ENCODE measurements around the gene FGF1.

The FGF1 gene

GRCh38 chr5:142640316-142641005 is 45.4 kb downstream of the FGF1 start:
- TF ChIP-seq CTCF (IDR thresholded peaks at IDR 0.05), result no peak
- Histone ChIP-seq H3K27me3 (ENCODE audit: control insufficient read depth, insufficient read depth, low read length) (no peaks in the 10 kb centered on the region), H3K4me1 (peaks cover 63% of the 10 kb centered on the region), H3K27ac (no peak overlapping the region), H3K79me2 (no peaks in the 10 kb centered on the region), H3K9me3 (ENCODE audit: control insufficient read depth, low read length) (no peaks in the 10 kb centered on the region), H2AFZ (peak overlapping the region; percentile 14), H3K4me2 (ENCODE audit: low read length) (no peak overlapping the region), H3K36me3 (ENCODE audit: control insufficient read depth, insufficient read depth, low read length) (no peaks in the 10 kb centered on the region), H3K4me3 (ENCODE audit: low read depth, low read length) (no peak overlapping the region), H3K9ac (no peak overlapping the region)

DNA sequence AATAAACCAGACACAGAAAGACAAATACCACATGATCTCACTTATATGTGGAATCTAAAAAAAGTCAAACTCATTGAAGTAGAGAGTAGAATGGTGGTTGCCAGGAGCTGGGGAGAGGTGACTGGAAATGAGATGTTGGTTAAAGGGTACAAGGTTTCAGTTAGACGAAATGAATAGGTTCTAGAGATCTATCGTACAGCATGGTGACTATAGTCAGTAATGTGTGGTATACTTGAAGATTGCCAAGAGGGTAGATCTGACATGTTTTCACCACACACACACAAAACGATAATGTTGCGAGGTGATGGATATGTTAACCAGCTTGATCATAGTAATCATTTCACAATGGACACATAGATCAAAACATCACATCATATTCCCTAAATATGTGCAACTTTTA is 46.4 kb downstream of the FGF1 start:
- H3K4me3 ChIP-seq (ENCODE audit: low read depth, low read length), result no peak overlapping the region
- H3K9ac ChIP-seq, result no peak overlapping the region
- H3K27me3 ChIP-seq (ENCODE audit: control insufficient read depth, insufficient read depth, low read length), result no peaks in the 10 kb centered on the region
- no peaks in the 10 kb centered on the region for H3K79me2 ChIP-seq
- no peak overlapping the region for H3K4me2 ChIP-seq (ENCODE audit: low read length)
- TF ChIP-seq CTCF (IDR thresholded peaks at IDR 0.05), result no peak
- H2AFZ ChIP-seq, result no peak overlapping the region
- H3K27ac ChIP-seq, result no peak overlapping the region
- no peaks in the 10 kb centered on the region for H3K36me3 ChIP-seq (ENCODE audit: control insufficient read depth, insufficient read depth, low read length)
- H3K9me3 ChIP-seq (ENCODE audit: control insufficient read depth, low read length), result no peaks in the 10 kb centered on the region
- H3K4me1 ChIP-seq, result peaks cover 68% of the 10 kb centered on the region

GRCh38 chr5:142637871-142638270 is 48.0 kb downstream of the FGF1 start:
- no peak overlapping the region for H3K9ac ChIP-seq
- peak overlapping the region; percentile 98 for H3K27ac ChIP-seq
- no peaks in the 10 kb centered on the region for H3K36me3 ChIP-seq (ENCODE audit: control insufficient read depth, insufficient read depth, low read length)
- TF ChIP-seq CTCF (IDR thresholded peaks at IDR 0.05), result no peak
- H3K4me2 ChIP-seq (ENCODE audit: low read length), result no peak overlapping the region
- H3K79me2 ChIP-seq, result no peaks in the 10 kb centered on the region
- peaks cover 67% of the 10 kb centered on the region for H3K4me1 ChIP-seq
- H2AFZ ChIP-seq, result peak overlapping the region; percentile 41
- no peaks in the 10 kb centered on the region for H3K27me3 ChIP-seq (ENCODE audit: control insufficient read depth, insufficient read depth, low read length)
- no peak overlapping the region for H3K4me3 ChIP-seq (ENCODE audit: low read depth, low read length)
- H3K9me3 ChIP-seq (ENCODE audit: control insufficient read depth, low read length), result no peaks in the 10 kb centered on the region

DNA sequence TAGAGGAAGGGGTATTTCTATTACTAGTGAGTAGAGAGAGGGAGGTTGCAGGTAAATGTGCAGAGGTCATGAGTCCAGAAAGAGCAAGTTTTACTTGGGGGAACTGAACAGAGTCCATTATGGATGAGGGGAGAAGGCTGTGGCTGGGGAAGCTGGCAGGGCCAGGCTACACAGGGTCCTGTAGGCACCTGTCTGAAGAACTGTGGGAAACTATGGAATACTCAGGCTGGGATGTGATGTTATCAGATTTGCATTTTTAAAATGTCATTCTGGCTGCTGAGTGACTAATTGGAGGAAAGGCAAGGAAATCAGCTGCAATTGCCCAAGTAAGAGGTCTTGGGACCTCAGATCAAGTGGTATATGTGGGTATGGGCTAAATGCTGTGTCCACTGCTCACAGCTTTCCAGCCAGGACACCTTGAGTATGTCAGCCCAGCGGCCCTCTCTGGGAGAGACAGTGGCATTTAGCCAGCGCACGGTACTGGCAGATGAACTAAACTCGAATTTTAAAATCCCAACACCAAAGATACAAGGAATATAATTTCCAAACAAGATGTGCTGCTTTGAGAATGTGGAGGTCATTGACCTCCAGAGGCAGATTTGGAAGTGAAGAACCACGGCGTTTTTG is 49.1 kb downstream of the FGF1 start:
- Histone ChIP-seq H3K4me3 (ENCODE audit: low read depth, low read length) (peak overlapping the region; percentile 23), H3K9me3 (ENCODE audit: control insufficient read depth, low read length) (no peaks in the 10 kb centered on the region), H3K79me2 (no peaks in the 10 kb centered on the region), H3K9ac (no peak overlapping the region), H3K4me1 (peaks cover 65% of the 10 kb centered on the region), H2AFZ (peak overlapping the region; percentile 75), H3K36me3 (ENCODE audit: control insufficient read depth, insufficient read depth, low read length) (no peaks in the 10 kb centered on the region), H3K4me2 (ENCODE audit: low read length) (peak overlapping the region; percentile 56), H3K27ac (peak overlapping the region; percentile 98), H3K27me3 (ENCODE audit: control insufficient read depth, insufficient read depth, low read length) (no peaks in the 10 kb centered on the region)
- no peak for TF ChIP-seq CTCF (IDR thresholded peaks at IDR 0.05)

GRCh38 chr5:142636093-142636492 is 49.8 kb downstream of the FGF1 start:
- H3K27me3 ChIP-seq (ENCODE audit: control insufficient read depth, insufficient read depth, low read length), result no peaks in the 10 kb centered on the region
- peak overlapping the region; percentile 56 for H3K4me2 ChIP-seq (ENCODE audit: low read length)
- H3K27ac ChIP-seq, result peak overlapping the region; percentile 98
- peak overlapping the region; percentile 23 for H3K4me3 ChIP-seq (ENCODE audit: low read depth, low read length)
- H3K4me1 ChIP-seq, result peaks cover 65% of the 10 kb centered on the region
- H3K36me3 ChIP-seq (ENCODE audit: control insufficient read depth, insufficient read depth, low read length), result no peaks in the 10 kb centered on the region
- TF ChIP-seq CTCF (IDR thresholded peaks at IDR 0.05), result no peak
- H2AFZ ChIP-seq, result peak overlapping the region; percentile 75
- no peaks in the 10 kb centered on the region for H3K9me3 ChIP-seq (ENCODE audit: control insufficient read depth, low read length)
- H3K79me2 ChIP-seq, result no peaks in the 10 kb centered on the region
- no peak overlapping the region for H3K9ac ChIP-seq

All from parathyroid adenoma (tissue), 2 donors.